SK-N-SH treated with all-trans-retinoic acid at 6 μM for 48 hours (cell line): ENCODE results near the gene CRADD.

Source experiments
- ATAC-seq: fragments of 200-7000 bp; cut with Tn5 transposase; 3 replicates; pipeline ENCODE4 v1.9.1; 2020; ENCODE audit warnings: mild to moderate bottlenecking, moderate library complexity
- ARNTL ChIP-seq: fragments of 450-650 bp; formaldehyde crosslinking; IDR thresholded peaks from 2 replicates; pipeline ENCODE4 v1.5.0; 2020; ENCODE audit warnings: low read depth, mild to moderate bottlenecking, moderate library complexity, borderline replicate concordance
- CSDC2 ChIP-seq: fragments of 250-450 bp; sonication (Bioruptor Pico); IDR thresholded peaks from 2 replicates; pipeline ENCODE4 v1.5.0; 2020; ENCODE audit warnings: mild to moderate bottlenecking, moderate library complexity
- CSRNP3 ChIP-seq: fragments of 250-450 bp; sonication (Bioruptor Pico); IDR thresholded peaks from 2 replicates; pipeline ENCODE4 v1.5.1; 2021; ENCODE audit warnings: mild to moderate bottlenecking, moderate library complexity
- ESRRG ChIP-seq: fragments of 250-450 bp; sonication (Bioruptor Pico); IDR thresholded peaks from 2 replicates; pipeline ENCODE4 v1.6.1; 2021; ENCODE audit warnings: mild to moderate bottlenecking
- GLIS3 ChIP-seq: fragments of 250-450 bp; sonication (Bioruptor Pico); IDR thresholded peaks from 2 replicates; pipeline ENCODE4 v1.5.0; 2020; ENCODE audit warnings: mild to moderate bottlenecking, moderate library complexity
- OSR1 ChIP-seq: fragments of 250-450 bp; sonication (Bioruptor Pico); IDR thresholded peaks from 2 replicates; pipeline ENCODE4 v1.8.0; 2022; ENCODE audit warnings: moderate library complexity, mild to moderate bottlenecking, inconsistent platforms
- PPARA ChIP-seq: fragments of 250-450 bp; sonication (Bioruptor Pico); IDR thresholded peaks from 2 replicates; pipeline ENCODE4 v1.5.0; 2020; ENCODE audit warnings: mild to moderate bottlenecking, borderline replicate concordance
- RARB ChIP-seq: fragments of 250-450 bp; sonication (Bioruptor Pico); IDR thresholded peaks from 2 replicates; pipeline ENCODE4 v1.8.0; 2021; ENCODE audit warnings: mild to moderate bottlenecking, moderate library complexity
- SNAI2 ChIP-seq: fragments of 250-450 bp; sonication (Bioruptor Pico); IDR thresholded peaks from 2 replicates; pipeline ENCODE4 v1.5.0; 2020; ENCODE audit warnings: mild to moderate bottlenecking, moderate library complexity
- TCF4 ChIP-seq: fragments of 250-450 bp; sonication (Bioruptor Pico); IDR thresholded peaks from 2 replicates; pipeline ENCODE4 v1.8.0; 2021; ENCODE audit warnings: mild to moderate bottlenecking, moderate library complexity, borderline replicate concordance
- TOX ChIP-seq: fragments of 250-450 bp; sonication (Bioruptor Pico); IDR thresholded peaks from 2 replicates; pipeline ENCODE4 v1.8.0; 2021; ENCODE audit warnings: mild to moderate bottlenecking, moderate library complexity, borderline replicate concordance
- ZFP3 ChIP-seq: fragments of 250-450 bp; sonication (Bioruptor Pico); IDR thresholded peaks from 2 replicates; pipeline ENCODE4 v1.5.0; 2020; ENCODE audit warnings: mild to moderate bottlenecking, moderate library complexity
- ZFP30 ChIP-seq: fragments of 450-650 bp; formaldehyde crosslinking; IDR thresholded peaks from 2 replicates; pipeline ENCODE4 v1.5.0; 2022; ENCODE audit warnings: mild to moderate bottlenecking, moderate library complexity
- ZNF565 ChIP-seq: fragments of 450-650 bp; formaldehyde crosslinking; conservative IDR thresholded peaks from 2 replicates; pipeline ENCODE4 v1.5.0; 2020; ENCODE audit warnings: low read depth, mild to moderate bottlenecking, moderate library complexity
- ZNF8 ChIP-seq: fragments of 450-650 bp; formaldehyde crosslinking; IDR thresholded peaks from 2 replicates; pipeline ENCODE4 v1.5.0; 2020; ENCODE audit warnings: mild to moderate bottlenecking, moderate library complexity
- TF ChIP-seq, protein P1 (sequence below): fragments of 250-450 bp; sonication (Bioruptor Pico); IDR thresholded peaks from 2 replicates; pipeline ENCODE4 v1.5.1; 2020; ENCODE audit warnings: low read depth, mild to moderate bottlenecking, moderate library complexity
- TF ChIP-seq, protein P2 (sequence below): fragments of 250-450 bp; sonication (Bioruptor Pico); IDR thresholded peaks from 2 replicates; pipeline ENCODE4 v1.8.0; 2021; ENCODE audit warnings: low read depth, mild to moderate bottlenecking, moderate library complexity, borderline replicate concordance
- TF ChIP-seq, protein P3 (sequence below): fragments of 250-450 bp; sonication (Bioruptor Pico); IDR thresholded peaks from 2 replicates; pipeline ENCODE4 v1.8.0; 2020; ENCODE audit warnings: mild to moderate bottlenecking, moderate library complexity, borderline replicate concordance
- TF ChIP-seq, protein P4 (sequence below): fragments of 250-450 bp; sonication (Bioruptor Pico); IDR thresholded peaks from 2 replicates; pipeline ENCODE4 v1.5.0; 2020; ENCODE audit warnings: mild to moderate bottlenecking, moderate library complexity

The CRADD gene

DNA sequence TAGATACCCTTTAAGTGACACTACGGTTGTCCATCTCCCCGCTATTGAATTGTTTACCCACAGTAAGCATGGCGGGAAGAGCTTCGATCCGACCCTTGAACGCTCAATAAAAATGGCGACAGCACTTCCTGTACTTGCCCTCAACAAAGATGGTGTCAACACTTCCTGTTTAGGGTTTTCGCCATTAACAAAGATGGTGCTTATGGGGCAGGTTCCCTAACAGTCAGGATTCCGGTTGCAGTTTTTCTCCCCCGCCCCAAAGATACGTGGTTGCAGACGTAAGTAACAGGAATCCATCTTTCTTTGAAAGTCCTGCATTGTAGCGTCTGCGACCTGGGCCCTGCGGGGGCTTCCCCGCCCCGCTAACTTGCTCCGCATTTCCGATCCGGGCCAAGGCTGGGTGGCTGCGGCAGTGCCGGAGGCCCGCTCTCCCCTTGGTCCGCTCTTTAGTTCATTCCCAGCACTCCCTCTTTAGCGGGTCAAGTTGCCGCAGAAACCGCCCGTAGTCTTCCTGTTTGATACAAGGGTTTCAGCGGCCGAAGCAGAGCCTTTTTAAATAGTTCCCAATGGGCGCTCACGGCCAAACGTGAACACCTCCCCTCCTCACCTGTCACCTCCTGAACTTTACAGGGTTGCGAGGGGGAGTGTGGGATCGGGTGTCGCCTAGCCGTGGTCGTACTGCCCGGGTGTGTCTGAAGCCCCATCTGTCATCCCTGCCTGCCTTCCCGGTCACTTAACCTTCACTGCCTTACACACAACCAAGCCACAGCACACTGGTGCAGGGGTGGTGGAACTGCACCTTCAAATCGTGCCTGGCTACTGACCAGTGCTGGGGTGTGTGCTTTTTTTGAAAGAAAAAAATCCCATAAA, at the start of gene CRADD:
Gene CRADD, plus strand, starts transcription at position 181 of the 870 bp plus-strand sequence.
- peak; percentile 96 for ATAC-seq

DNA sequence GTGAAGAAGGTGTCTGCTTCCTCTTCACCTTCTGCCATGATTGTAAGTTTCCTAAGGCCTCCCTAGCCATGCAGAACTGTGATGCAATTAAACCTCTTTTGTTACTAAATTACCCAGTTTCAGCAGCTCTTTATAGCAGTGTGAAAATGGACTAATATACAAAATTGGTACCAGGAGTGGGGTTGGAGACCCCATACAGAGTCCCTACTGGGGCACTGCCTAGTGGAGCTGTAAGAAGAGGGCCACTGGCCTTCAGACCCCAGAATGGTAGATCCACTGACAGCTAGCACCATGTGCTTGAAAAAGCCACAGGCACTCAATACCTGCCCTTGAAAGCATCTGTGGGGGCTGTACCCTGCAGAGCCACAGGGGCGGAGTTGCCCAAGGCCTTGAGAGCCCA, 44.8 kb upstream of the CRADD start:
- TF ChIP-seq PPARA (CRISPR knock-in tag) (no peak), ESRRG (CRISPR knock-in tag) (no peak), TOX (no peak), ZNF565 (CRISPR knock-in tag) (no peak), GLIS3 (no peak), OSR1 (CRISPR knock-in tag) (no peak), ZNF8 (CRISPR knock-in tag) (no peak), ARNTL (CRISPR knock-in tag) (no peak), CSDC2 (CRISPR knock-in tag) (no peak), TCF4 (CRISPR knock-in tag) (no peak), CSRNP3 (CRISPR knock-in tag) (no peak), RARB (no peak)
- TF ChIP-seq, protein P1, sequence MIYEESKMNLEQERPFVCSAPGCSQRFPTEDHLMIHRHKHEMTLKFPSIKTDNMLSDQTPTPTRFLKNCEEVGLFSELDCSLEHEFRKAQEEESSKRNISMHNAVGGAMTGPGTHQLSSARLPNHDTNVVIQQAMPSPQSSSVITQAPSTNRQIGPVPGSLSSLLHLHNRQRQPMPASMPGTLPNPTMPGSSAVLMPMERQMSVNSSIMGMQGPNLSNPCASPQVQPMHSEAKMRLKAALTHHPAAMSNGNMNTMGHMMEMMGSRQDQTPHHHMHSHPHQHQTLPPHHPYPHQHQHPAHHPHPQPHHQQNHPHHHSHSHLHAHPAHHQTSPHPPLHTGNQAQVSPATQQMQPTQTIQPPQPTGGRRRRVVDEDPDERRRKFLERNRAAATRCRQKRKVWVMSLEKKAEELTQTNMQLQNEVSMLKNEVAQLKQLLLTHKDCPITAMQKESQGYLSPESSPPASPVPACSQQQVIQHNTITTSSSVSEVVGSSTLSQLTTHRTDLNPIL (CRISPR knock-in tag), result no peak
- TF ChIP-seq, protein P2, sequence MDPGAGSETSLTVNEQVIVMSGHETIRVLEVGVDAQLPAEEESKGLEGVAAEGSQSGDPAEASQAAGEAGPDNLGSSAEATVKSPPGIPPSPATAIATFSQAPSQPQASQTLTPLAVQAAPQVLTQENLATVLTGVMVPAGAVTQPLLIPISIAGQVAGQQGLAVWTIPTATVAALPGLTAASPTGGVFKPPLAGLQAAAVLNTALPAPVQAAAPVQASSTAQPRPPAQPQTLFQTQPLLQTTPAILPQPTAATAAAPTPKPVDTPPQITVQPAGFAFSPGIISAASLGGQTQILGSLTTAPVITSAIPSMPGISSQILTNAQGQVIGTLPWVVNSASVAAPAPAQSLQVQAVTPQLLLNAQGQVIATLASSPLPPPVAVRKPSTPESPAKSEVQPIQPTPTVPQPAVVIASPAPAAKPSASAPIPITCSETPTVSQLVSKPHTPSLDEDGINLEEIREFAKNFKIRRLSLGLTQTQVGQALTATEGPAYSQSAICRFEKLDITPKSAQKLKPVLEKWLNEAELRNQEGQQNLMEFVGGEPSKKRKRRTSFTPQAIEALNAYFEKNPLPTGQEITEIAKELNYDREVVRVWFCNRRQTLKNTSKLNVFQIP (CRISPR knock-in tag), result no peak
- TF ChIP-seq, protein P3, sequence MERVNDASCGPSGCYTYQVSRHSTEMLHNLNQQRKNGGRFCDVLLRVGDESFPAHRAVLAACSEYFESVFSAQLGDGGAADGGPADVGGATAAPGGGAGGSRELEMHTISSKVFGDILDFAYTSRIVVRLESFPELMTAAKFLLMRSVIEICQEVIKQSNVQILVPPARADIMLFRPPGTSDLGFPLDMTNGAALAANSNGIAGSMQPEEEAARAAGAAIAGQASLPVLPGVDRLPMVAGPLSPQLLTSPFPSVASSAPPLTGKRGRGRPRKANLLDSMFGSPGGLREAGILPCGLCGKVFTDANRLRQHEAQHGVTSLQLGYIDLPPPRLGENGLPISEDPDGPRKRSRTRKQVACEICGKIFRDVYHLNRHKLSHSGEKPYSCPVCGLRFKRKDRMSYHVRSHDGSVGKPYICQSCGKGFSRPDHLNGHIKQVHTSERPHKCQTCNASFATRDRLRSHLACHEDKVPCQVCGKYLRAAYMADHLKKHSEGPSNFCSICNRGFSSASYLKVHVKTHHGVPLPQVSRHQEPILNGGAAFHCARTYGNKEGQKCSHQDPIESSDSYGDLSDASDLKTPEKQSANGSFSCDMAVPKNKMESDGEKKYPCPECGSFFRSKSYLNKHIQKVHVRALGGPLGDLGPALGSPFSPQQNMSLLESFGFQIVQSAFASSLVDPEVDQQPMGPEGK (CRISPR knock-in tag), result no peak
- ATAC-seq, result no peak

More for the DNA sequence above, at the start of gene CRADD:
- TF ChIP-seq, protein P4, sequence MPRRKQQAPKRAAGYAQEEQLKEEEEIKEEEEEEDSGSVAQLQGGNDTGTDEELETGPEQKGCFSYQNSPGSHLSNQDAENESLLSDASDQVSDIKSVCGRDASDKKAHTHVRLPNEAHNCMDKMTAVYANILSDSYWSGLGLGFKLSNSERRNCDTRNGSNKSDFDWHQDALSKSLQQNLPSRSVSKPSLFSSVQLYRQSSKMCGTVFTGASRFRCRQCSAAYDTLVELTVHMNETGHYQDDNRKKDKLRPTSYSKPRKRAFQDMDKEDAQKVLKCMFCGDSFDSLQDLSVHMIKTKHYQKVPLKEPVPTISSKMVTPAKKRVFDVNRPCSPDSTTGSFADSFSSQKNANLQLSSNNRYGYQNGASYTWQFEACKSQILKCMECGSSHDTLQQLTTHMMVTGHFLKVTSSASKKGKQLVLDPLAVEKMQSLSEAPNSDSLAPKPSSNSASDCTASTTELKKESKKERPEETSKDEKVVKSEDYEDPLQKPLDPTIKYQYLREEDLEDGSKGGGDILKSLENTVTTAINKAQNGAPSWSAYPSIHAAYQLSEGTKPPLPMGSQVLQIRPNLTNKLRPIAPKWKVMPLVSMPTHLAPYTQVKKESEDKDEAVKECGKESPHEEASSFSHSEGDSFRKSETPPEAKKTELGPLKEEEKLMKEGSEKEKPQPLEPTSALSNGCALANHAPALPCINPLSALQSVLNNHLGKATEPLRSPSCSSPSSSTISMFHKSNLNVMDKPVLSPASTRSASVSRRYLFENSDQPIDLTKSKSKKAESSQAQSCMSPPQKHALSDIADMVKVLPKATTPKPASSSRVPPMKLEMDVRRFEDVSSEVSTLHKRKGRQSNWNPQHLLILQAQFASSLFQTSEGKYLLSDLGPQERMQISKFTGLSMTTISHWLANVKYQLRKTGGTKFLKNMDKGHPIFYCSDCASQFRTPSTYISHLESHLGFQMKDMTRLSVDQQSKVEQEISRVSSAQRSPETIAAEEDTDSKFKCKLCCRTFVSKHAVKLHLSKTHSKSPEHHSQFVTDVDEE, result peak; percentile 76; the same call in 1 of the 2 replicates
- TF ChIP-seq CSDC2 (CRISPR knock-in tag), result 0 out of 2 replicates have a peak, but pooled peaks have one; percentile 54
- no peak for TF ChIP-seq CSRNP3 (CRISPR knock-in tag)
- peak; percentile 51; the same call in 1 of the 2 replicates for TF ChIP-seq ZFP3 (CRISPR knock-in tag)
- no peak for TF ChIP-seq ZFP30 (CRISPR knock-in tag)
- 0 out of 2 replicates have a peak, but pooled peaks have one; percentile 23 for TF ChIP-seq SNAI2 (CRISPR knock-in tag)
- peak; percentile 74 for TF ChIP-seq TOX
